HepG2 (cell line): ENCODE results near the gene DRAP1. TPM values are rescaled to one million over a fixed set of nuclear protein-coding genes. Genes with fewer than 3 reads are reported as not detected.

Experiments used
- BORCS8-MEF2B ChIP-seq: sonication (generic); formaldehyde crosslinking; IDR thresholded peaks from 2 replicates; pipeline ENCODE4 v1.8.0; 2022; ENCODE audit warnings: mild to moderate bottlenecking, missing genetic modification reagents
- ETS1 ChIP-seq: sonication (generic); formaldehyde crosslinking; IDR thresholded peaks from 2 replicates; pipeline ENCODE4 v1.4.0; 2020; ENCODE audit warnings: missing genetic modification reagents
- GTF2F1 ChIP-seq: fragments of 150-350 bp; IDR thresholded peaks from 2 replicates; pipeline ENCODE4 v1.6.1; 2014; ENCODE audit warnings: low read length
- HES4 ChIP-seq: sonication (generic); formaldehyde crosslinking; IDR thresholded peaks from 2 replicates; pipeline ENCODE4 v1.9.0; 2021; ENCODE audit warnings: mild to moderate bottlenecking, missing genetic modification reagents, borderline replicate concordance
- LRRFIP1 ChIP-seq: sonication (generic); formaldehyde crosslinking; conservative IDR thresholded peaks from 2 replicates; pipeline ENCODE4 v1.4.0; 2020; ENCODE audit warnings: missing genetic modification reagents
- NAIF1 ChIP-seq: sonication (generic); formaldehyde crosslinking; IDR thresholded peaks from 2 replicates; pipeline ENCODE4 v1.5.0; 2020; ENCODE audit warnings: mild to moderate bottlenecking, missing genetic modification reagents, borderline replicate concordance
- PAX8 ChIP-seq: sonication (generic); formaldehyde crosslinking; IDR thresholded peaks from 2 replicates; pipeline ENCODE4 v1.8.0; 2022; ENCODE audit warnings: mild to moderate bottlenecking, missing genetic modification reagents, borderline replicate concordance
- PAXIP1 ChIP-seq: sonication (generic); formaldehyde crosslinking; conservative IDR thresholded peaks from 2 replicates; pipeline ENCODE4 v1.4.0; 2020; ENCODE audit warnings: mild to moderate bottlenecking, missing genetic modification reagents, moderate library complexity
- WIZ ChIP-seq: sonication (generic); formaldehyde crosslinking; IDR thresholded peaks from 2 replicates; pipeline ENCODE4 v1.5.1; 2020; ENCODE audit warnings: mild to moderate bottlenecking, missing genetic modification reagents
- ZBTB26 ChIP-seq: IDR thresholded peaks from 2 replicates; pipeline ENCODE4 v1.6.1; 2016; ENCODE audit warnings: missing compliant biosample characterization, missing genetic modification reagents, borderline replicate concordance
- ZFY ChIP-seq: sonication (generic); formaldehyde crosslinking; IDR thresholded peaks from 2 replicates; pipeline ENCODE4 v1.4.0; 2020; ENCODE audit warnings: missing genetic modification reagents
- ZNF12 ChIP-seq: sonication (generic); formaldehyde crosslinking; IDR thresholded peaks from 2 replicates; pipeline ENCODE4 v1.5.0; 2020; ENCODE audit warnings: missing genetic modification reagents
- ZNF30 ChIP-seq: sonication (generic); formaldehyde crosslinking; IDR thresholded peaks from 2 replicates; pipeline ENCODE4 v1.5.0; 2020; ENCODE audit warnings: mild to moderate bottlenecking, missing genetic modification reagents
- ZNF414 ChIP-seq: sonication (generic); formaldehyde crosslinking; IDR thresholded peaks from 2 replicates; pipeline ENCODE4 v1.5.0; 2020; ENCODE audit warnings: missing genetic modification reagents
- ZNF687 ChIP-seq: sonication (generic); formaldehyde crosslinking; IDR thresholded peaks from 2 replicates; pipeline ENCODE4 v1.5.1; 2020; ENCODE audit warnings: mild to moderate bottlenecking, missing genetic modification reagents, moderate library complexity
- polyA plus RNA-seq, 8 experiments: library from polyadenylated mRNA; depleted of rRNA in 3 of 8; stranded (reverse) in 7 of 8; unstranded in 1 of 8; fragments of >200 nt; fragmentation: Illumina TruSeq in 4 of 8; extraction: Trizol in 4 of 8; gene quantifications; 2 replicates each; pipeline versions ENCODE4 v1.2.1 to v1.2.3, GENCODE V29; 2011 to 2016; ENCODE audit warnings: low read depth in 4 of 8, missing spikeins in 1 of 8, mixed read lengths in 1 of 8; ENCODE audit not compliant: insufficient read depth in 1 of 8
- total RNA-seq, 5 experiments: library from RNA; depleted of rRNA; stranded (reverse); fragments of >200 nt; fragmentation: Illumina TruSeq; extraction: Trizol; gene quantifications; 2 replicates each; pipeline ENCODE4 v1.2.3, GENCODE V29; 2016; ENCODE audit warnings: low read depth in 1 of 5

Gene DRAP1
- total and polyA plus RNA-seq, 2 of the 13 experiments (the other 11 are each of a cell fraction or from before 2014, with no cell fraction given) = 46.8 to 52.3 TPM

- TF ChIP-seq ZFY (CRISPR knock-in tag) = 0 out of 2 replicates have a peak, but pooled peaks have one; percentile 45
- no peak for TF ChIP-seq HES4 (CRISPR knock-in tag)
- TF ChIP-seq ZBTB26 (CRISPR knock-in tag) = no peak
- no peak for TF ChIP-seq LRRFIP1 (CRISPR knock-in tag)
- no peak for TF ChIP-seq PAXIP1 (CRISPR knock-in tag)
- TF ChIP-seq ETS1 = no peak
- no peak for TF ChIP-seq NAIF1
- TF ChIP-seq WIZ (CRISPR knock-in tag) = no peak
- TF ChIP-seq BORCS8-MEF2B (CRISPR knock-in tag) = no peak
- TF ChIP-seq GTF2F1 = no peak
- TF ChIP-seq ZNF12 (CRISPR knock-in tag) = no peak
- no peak for TF ChIP-seq ZNF414 (CRISPR knock-in tag)
- TF ChIP-seq PAX8 (CRISPR knock-in tag) = no peak
- no peak for TF ChIP-seq ZNF30
- TF ChIP-seq ZNF687 (CRISPR knock-in tag) = peak; percentile 26; the same call in 1 of the 2 replicates
These were observed 47.2 kb upstream of the DRAP1 start (continued) for GRCh38 chr11:65871811-65872548.
